Measurements from ENCODE around the gene ADD3.
A peak's percentile ranks its signal among the peaks of the same experiment; 100 is the strongest.

Gene ADD3

DNA sequence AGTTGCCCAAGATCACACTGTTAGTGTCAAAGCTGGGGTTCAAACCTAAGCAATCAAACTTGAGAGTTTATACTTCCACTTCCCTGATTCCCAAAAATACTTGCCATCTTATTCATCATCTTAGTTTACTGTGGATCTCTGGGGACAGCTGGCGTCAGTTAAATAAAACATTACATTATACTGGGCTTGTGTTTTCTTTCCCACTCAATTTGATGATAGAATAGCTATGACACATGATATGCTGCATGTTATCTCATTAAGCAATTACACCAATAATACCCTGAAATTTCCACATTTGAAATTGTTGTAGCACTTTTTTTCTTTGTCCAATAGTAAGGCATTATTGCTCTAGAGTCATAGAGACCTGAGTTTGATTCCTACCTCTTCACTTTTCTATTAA, 136.7 kb downstream of the ADD3 start:
- H3K9me3 Mint-ChIP-seq = no peaks in the 10 kb centered on the region
- H3K27ac Mint-ChIP-seq = no peak overlapping the region
- peaks cover 22% of the 10 kb centered on the region for H3K4me1 Mint-ChIP-seq

DNA sequence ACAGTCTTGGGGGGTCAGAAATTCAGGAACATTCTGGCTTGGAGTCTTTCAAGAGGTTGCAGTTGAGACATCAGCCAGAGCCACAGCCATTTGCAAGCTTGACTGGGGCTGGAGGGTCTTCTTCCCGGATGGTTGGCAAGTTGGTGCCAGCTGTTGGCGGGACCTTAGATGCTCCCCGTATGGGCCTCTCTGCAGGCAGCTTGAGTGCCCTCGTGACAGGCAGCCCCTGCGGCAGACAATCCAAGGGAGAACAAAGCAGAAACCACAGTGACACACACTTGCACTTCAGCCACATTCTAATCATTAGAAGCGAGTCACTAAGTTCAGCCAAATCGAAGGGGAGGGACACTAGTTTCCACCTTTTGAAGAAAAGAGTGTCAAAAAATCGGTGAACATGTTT, 140.2 kb downstream of the ADD3 start:
- Mint-ChIP-seq H3K36me3 (no peaks in the 10 kb centered on the region), H3K27me3 (peaks cover 7% of the 10 kb centered on the region), H3K9me3 (no peaks in the 10 kb centered on the region), H3K4me1 (peaks cover 5% of the 10 kb centered on the region), H3K27ac (no peak overlapping the region), H3K4me3 (no peak overlapping the region)

More for the DNA sequence above, 136.7 kb downstream of the ADD3 start:
- Mint-ChIP-seq H3K36me3 (no peaks in the 10 kb centered on the region), H3K27me3 (peaks cover 2% of the 10 kb centered on the region), H3K4me3 (no peak overlapping the region)

DNA sequence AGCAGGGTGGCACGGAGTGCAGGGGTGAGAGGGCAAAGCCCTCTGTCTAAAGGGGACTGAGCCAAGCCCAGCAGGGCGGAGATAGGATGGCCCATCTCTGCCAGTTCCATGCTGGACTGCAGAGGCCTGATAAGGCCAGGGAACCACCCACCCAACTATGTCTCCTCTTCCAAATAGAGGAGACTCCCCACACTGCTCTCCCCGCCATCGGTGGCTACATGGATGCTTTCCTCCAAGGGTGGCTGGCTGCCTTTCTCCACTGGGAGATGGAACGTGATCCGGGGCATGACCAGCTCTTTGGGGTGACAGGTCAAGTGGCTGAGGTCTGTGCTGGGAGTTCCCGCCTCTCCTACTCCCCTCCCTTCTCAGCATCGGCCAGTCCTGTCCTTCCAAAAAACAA, 141.5 kb downstream of the ADD3 start:
- Mint-ChIP-seq H3K36me3 (no peaks in the 10 kb centered on the region), H3K4me1 (no peaks in the 10 kb centered on the region), H3K4me3 (no peak overlapping the region), H3K9me3 (no peaks in the 10 kb centered on the region), H3K27ac (no peak overlapping the region), H3K27me3 (peaks cover 19% of the 10 kb centered on the region)

DNA sequence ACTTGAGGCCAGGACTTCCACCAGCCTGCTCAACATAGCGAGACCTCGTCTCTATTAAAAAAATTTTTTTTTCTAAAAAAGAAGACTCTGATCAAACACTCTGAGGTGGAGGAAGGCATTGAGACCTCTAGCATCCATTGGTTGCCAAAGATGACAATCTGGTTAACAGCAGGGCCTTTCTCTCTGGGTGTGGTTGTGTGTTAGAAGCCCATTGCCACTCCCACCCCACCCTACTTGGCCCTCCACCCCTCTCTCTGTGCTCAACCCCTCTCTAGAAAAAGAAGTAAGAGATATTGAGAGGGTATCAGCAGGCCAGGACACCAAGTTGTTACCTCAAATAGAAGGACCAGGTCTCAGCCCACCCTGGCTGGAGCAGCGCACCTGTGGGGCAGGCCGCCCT, 142.3 kb downstream of the ADD3 start:
- H3K9me3 Mint-ChIP-seq = no peaks in the 10 kb centered on the region
- no peaks in the 10 kb centered on the region for H3K36me3 Mint-ChIP-seq
- H3K4me3 Mint-ChIP-seq = no peak overlapping the region
- H3K27me3 Mint-ChIP-seq = peaks cover 20% of the 10 kb centered on the region
- H3K27ac Mint-ChIP-seq = no peak overlapping the region
- H3K4me1 Mint-ChIP-seq = no peaks in the 10 kb centered on the region

DNA sequence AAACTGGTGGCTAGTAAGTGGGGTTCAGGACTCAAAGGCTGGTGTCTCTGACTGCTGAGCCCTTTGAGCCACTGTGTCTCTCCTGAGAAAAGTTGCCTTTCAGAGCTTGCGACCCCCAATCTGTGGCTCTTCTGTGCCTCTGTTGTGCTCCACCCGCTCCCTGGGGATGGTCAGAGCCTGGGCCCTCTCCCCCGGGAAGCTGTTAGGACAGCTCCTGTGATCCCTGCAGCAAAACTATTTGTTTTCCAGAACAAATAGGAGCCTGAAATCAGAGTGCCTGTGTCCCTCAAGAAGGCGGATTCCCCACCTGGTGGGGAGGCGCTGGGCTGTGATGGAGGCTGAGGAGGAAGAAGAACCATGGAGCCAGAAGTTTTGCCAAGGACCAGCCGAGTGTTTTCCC, 143.2 kb downstream of the ADD3 start:
- no peak overlapping the region for H3K27ac Mint-ChIP-seq
- H3K4me3 Mint-ChIP-seq = no peak overlapping the region
- H3K36me3 Mint-ChIP-seq = no peaks in the 10 kb centered on the region
- peaks cover 3% of the 10 kb centered on the region for H3K4me1 Mint-ChIP-seq
- no peaks in the 10 kb centered on the region for H3K9me3 Mint-ChIP-seq
- peaks cover 22% of the 10 kb centered on the region for H3K27me3 Mint-ChIP-seq

DNA sequence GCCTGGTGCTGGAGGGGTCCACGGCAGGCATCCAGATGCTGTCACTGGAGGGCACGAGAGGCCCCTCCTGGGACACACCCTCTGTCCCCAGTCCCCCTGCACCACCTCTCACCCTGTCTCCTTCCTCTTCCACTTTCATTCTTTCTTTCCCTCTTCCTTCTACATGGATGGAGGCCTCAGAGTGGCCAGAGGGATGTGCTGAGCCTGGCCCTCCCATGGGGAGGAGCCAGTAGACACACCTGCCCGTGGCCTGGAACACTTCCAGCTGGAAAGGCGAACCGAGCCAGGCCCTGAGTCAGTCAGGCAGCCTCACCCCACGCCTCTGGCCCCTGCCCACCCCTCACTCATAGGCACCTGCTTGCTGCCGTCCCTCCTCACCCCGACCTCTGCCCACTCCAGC, 143.7 kb downstream of the ADD3 start:
- peaks cover 5% of the 10 kb centered on the region for H3K4me1 Mint-ChIP-seq
- H3K4me3 Mint-ChIP-seq = peak overlapping the region; percentile 42
- no peaks in the 10 kb centered on the region for H3K9me3 Mint-ChIP-seq
- H3K27ac Mint-ChIP-seq = no peak overlapping the region
- H3K36me3 Mint-ChIP-seq = no peaks in the 10 kb centered on the region
- H3K27me3 Mint-ChIP-seq = peaks cover 23% of the 10 kb centered on the region

DNA sequence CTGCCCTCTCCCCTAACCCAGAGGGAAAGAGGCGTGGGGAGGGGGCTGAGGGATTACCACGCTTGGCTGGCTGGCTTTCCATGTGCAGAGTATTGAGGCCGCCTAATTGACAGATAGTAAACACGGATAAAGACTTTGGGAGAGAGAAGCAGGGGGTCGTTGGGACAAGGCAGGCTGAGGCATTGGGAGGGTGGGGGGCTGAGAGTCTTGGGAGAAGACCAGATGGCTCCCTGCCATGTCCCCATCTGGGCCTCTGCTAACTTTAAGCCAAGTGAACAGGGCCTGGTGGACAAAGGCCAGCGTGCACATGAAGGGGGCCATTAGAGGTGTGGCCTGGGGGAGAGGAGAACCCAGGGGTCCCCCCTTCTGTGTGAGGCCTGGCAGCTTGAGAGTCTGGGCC, 144.2 kb downstream of the ADD3 start:
- Mint-ChIP-seq H3K4me1 (peaks cover 10% of the 10 kb centered on the region), H3K27me3 (peaks cover 27% of the 10 kb centered on the region), H3K36me3 (no peaks in the 10 kb centered on the region), H3K4me3 (no peak overlapping the region), H3K9me3 (no peaks in the 10 kb centered on the region), H3K27ac (no peak overlapping the region)

DNA sequence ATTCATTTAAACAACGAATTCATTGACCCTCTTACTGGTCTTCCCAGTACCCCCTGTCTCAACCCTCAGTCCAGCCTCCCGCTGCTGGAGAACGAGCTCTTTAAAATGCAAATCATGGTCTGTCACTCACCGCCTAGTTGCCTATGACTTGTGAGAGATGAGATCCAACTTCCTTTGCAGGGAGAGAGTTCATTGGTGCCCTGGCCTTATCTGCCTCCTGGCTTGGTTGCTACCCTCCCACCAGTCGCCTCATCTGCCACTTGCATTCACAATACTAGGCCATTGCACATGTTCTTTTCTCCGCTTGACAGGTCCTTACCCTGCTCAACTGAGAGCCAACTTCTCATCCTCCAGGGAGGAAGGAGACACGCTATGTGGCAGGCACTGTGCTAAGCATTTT, 145.6 kb downstream of the ADD3 start:
- H3K4me1 Mint-ChIP-seq = peaks cover 13% of the 10 kb centered on the region
- H3K36me3 Mint-ChIP-seq = no peaks in the 10 kb centered on the region
- H3K4me3 Mint-ChIP-seq = no peak overlapping the region
- H3K9me3 Mint-ChIP-seq = no peaks in the 10 kb centered on the region
- H3K27me3 Mint-ChIP-seq = peaks cover 31% of the 10 kb centered on the region
- H3K27ac Mint-ChIP-seq = no peak overlapping the region

DNA sequence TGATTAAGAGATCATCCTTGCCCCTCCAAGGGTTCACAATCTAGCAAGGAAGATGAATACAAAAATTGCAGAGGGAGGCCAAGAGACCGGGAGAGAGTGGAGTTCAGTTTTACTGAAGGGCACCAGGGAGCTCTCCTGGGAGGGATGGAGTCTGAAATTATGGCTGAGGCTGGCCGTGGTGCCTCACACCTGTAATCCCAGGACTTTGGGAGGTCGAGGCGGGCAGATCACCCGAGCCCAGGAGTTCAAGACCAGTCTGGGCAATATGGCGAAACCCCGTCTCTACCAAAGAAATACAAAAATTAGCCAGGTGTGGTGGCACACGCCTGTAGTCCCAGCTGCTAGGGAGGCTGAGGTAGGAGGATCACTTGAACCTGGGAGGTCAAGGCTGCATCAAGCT, 148.3 kb downstream of the ADD3 start:
- no peaks in the 10 kb centered on the region for H3K9me3 Mint-ChIP-seq
- peaks cover 13% of the 10 kb centered on the region for H3K4me1 Mint-ChIP-seq
- peaks cover 40% of the 10 kb centered on the region for H3K27me3 Mint-ChIP-seq
- H3K27ac Mint-ChIP-seq = no peak overlapping the region
- peak overlapping the region; percentile 6 for H3K4me3 Mint-ChIP-seq
- no peaks in the 10 kb centered on the region for H3K36me3 Mint-ChIP-seq

DNA sequence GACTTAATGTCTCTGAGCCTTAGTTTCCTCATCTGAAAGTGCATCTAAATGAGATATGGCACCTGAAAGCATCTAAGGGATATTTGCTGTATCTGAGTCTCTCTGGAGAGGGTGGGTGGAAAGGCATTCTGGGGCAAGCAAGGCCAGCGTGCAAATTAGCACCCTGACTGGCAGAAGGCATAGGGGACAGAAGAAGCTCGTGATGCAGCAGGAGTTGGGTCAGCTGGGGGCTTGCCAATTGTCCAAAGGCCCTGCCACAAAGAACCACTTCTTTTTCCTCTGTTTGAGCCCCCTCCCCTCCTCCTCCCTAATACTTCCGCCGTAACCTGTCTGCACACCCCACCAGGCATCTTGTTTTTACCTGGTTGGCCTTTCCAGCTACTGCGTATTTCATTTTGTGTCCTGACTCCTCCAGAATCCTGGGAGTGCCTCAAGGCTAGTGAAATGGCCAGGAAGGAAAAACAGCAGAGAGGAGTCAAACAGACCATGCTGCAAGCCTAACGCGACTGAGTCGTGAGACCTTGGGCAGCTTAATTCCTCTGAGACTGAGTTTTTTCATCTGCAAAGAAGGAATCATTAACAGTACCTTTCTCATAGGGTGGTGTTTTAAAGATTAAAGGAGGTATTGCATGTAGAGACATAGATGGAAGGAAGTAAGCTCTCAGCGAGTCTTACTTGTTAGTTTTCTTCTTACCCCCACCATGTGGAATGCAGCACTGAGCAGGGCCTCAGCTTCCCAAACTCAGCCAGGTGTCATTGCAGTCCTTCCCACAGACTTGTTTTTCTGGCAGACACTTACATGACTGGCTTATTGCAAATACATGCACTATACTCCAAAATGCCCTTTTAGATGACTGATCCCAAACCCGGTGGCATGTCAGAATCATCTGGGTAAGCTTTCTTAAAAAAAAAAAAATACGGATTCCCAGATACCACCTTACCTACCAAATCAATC, 150.5 kb downstream of the ADD3 start:
- Mint-ChIP-seq H3K4me3 (no peak overlapping the region), H3K36me3 (no peaks in the 10 kb centered on the region), H3K27me3 (peaks cover 37% of the 10 kb centered on the region), H3K27ac (peak overlapping the region; percentile 4), H3K4me1 (peaks cover 13% of the 10 kb centered on the region), H3K9me3 (no peaks in the 10 kb centered on the region)

DNA sequence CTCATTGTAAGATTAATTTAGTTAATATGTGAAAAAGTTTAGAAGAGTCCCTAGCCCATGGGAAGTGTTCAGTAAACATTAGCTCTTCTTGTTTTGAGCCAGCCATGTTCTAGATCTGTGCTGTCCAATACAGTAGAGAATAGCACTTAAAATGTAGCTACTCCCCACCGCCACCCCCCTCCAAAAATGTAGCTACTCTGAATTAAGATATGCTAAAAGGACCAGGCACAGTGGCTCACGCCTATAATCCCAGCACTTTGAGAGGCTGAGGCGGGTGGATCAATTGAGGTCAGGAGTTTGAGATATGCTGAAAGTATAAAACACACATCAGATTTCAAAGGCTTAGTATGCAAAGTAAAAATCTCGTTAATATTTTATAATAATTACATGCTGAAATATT, 152.3 kb downstream of the ADD3 start:
- peaks cover 28% of the 10 kb centered on the region for H3K27me3 Mint-ChIP-seq
- no peak overlapping the region for H3K27ac Mint-ChIP-seq
- no peaks in the 10 kb centered on the region for H3K36me3 Mint-ChIP-seq
- H3K4me3 Mint-ChIP-seq = no peak overlapping the region
- peaks cover 13% of the 10 kb centered on the region for H3K4me1 Mint-ChIP-seq
- H3K9me3 Mint-ChIP-seq = no peaks in the 10 kb centered on the region

DNA sequence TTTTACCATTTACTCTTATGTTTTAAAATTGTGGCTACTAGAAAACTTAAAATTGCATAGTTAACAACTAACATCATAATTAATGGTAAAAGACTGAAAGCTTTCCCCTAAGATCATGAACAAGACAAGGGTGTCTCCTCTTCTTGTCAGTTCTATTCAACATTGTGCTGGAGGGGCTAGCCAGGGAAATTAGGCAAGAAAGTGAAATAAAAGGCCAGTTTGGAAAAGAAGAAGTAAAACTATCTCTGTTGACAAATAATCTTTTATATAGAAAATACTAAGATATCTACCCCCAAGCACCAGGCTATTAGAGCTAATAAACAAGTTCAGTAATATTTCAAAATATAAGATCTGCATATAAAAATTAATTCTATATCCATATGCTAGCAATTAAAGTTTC, 152.7 kb downstream of the ADD3 start:
- H3K27ac Mint-ChIP-seq = no peak overlapping the region
- H3K27me3 Mint-ChIP-seq = peaks cover 26% of the 10 kb centered on the region
- peaks cover 13% of the 10 kb centered on the region for H3K4me1 Mint-ChIP-seq
- H3K4me3 Mint-ChIP-seq = no peak overlapping the region
- H3K36me3 Mint-ChIP-seq = no peaks in the 10 kb centered on the region
- H3K9me3 Mint-ChIP-seq = no peaks in the 10 kb centered on the region

DNA sequence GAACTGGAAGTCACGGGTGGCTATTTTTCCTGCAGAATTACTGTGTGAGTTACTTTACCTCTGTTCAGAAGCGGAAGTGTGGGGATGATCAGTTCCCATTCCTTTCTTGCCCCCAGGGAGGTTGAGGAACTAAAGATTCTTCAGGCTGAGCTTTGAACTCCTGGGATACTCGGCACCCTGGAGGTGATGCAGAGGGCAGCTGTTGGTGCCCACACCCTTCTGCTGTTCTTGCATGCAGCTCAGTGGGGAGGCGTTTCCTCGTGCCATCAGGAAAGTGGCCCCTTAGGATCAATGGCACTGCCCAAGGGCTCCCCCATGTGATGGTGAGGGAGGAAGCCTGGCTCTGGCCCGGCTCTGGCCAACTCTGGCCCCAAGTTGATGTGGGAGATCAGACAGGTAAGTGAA, 155.0 kb downstream of the ADD3 start:
- no peaks in the 10 kb centered on the region for H3K36me3 Mint-ChIP-seq
- H3K4me1 Mint-ChIP-seq = no peaks in the 10 kb centered on the region
- peaks cover 28% of the 10 kb centered on the region for H3K27me3 Mint-ChIP-seq
- H3K27ac Mint-ChIP-seq = no peak overlapping the region
- H3K4me3 Mint-ChIP-seq = no peak overlapping the region
- H3K9me3 Mint-ChIP-seq = no peaks in the 10 kb centered on the region

DNA sequence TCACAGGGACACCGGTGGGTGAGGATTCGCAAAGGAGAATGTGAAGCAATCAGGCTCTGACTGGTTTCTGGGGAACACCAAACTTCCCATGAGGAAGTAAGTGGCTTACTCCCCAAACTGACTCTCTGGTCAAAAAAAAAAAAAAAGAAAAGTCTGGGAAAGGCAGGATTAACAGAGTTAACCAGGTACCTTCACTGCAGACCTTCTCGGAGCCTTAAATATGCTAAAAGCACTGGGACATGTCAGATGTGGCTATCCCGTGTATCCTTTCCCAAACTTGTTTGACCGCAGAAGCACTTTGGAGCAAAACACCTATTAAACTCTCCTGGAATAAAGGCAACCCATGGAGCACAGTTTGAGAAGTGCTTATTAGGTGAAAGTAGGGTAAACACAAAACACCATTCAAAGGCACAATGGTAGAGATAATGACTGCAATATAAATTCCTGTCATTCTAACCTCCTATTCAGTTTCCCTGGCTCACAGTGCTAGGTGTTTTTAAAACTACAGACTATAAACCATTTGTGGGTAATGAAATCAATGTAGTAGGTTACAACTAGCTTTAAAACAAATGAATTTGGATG, 155.5 kb downstream of the ADD3 start:
- peaks cover 5% of the 10 kb centered on the region for H3K4me1 Mint-ChIP-seq
- no peaks in the 10 kb centered on the region for H3K36me3 Mint-ChIP-seq
- H3K27ac Mint-ChIP-seq = no peak overlapping the region
- no peak overlapping the region for H3K4me3 Mint-ChIP-seq
- peaks cover 31% of the 10 kb centered on the region for H3K27me3 Mint-ChIP-seq
- H3K9me3 Mint-ChIP-seq = no peaks in the 10 kb centered on the region

DNA sequence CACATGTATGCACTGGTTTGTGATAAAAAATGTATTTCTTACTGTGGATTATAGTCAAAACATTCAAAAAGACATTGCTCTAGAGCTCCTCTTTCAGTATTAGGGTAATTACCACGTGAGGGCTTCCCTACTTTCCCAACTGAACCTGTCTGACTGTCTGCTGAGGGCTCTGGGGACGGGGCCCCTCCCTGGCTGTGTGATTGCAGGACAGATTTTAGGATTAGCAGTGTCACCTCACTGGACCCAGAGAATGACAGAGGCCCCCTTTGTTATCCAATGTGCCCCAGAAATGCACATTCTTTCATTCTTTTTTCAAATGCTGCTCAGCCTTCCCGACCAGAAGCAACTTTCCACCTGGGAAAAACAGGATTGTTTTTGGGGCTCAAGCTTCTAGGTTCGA, 156.1 kb downstream of the ADD3 start:
- Mint-ChIP-seq H3K27ac (no peak overlapping the region), H3K4me1 (peaks cover 11% of the 10 kb centered on the region), H3K4me3 (no peak overlapping the region), H3K9me3 (no peaks in the 10 kb centered on the region), H3K27me3 (peaks cover 33% of the 10 kb centered on the region), H3K36me3 (no peaks in the 10 kb centered on the region)

DNA sequence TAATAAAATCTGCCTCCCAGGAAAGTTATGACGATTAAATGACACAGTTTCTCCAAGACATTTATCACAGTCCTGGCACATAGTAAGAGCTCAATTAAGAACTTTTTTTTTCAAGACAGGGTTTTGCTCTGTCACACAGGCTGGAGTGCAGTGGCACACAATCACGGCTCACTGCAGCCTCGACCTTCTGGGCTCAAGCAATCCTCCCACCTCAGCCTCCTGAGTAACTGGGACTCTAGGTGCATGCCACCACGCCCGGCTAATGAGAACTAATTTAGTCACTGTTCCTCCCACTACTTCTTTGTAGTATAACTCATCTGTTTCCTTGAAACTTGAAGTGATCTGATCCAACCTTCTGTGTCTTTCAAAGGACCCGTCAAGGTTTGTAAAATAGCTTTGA, 157.5 kb downstream of the ADD3 start:
- Mint-ChIP-seq H3K27me3 (peaks cover 41% of the 10 kb centered on the region), H3K9me3 (no peaks in the 10 kb centered on the region), H3K36me3 (no peaks in the 10 kb centered on the region), H3K27ac (no peak overlapping the region), H3K4me1 (peaks cover 24% of the 10 kb centered on the region), H3K4me3 (no peak overlapping the region)

Data from activated naive CD4-positive, alpha-beta T cell treated with anti-CD3 and anti-CD28 coated beads, Interleukin-2, amount 50 U/mL, for 24 hours (primary cell).